WTC11 (cell line): ENCODE data around the gene ITPKB.

Experiments used
- CREB1 ChIP-seq: sonication (generic); formaldehyde crosslinking; IDR thresholded peaks from 2 replicates; pipeline ENCODE4 v1.8.0; 2023; ENCODE audit warnings: mild to moderate bottlenecking, missing genetic modification reagents
- CREM ChIP-seq: sonication (generic); formaldehyde crosslinking; IDR thresholded peaks from 2 replicates; pipeline ENCODE4 v1.8.1; 2022; ENCODE audit warnings: mild to moderate bottlenecking, missing genetic modification reagents, moderate library complexity
- CTCF ChIP-seq: fragments of 200-600 bp; IDR thresholded peaks from 2 replicates; pipeline ENCODE4 v1.8.0; 2022; ENCODE audit warnings: antibody characterized with exemption
- PREB ChIP-seq: sonication (generic); formaldehyde crosslinking; IDR thresholded peaks from 2 replicates; pipeline ENCODE4 v1.8.1; 2022; ENCODE audit warnings: mild to moderate bottlenecking, missing genetic modification reagents, moderate library complexity, borderline replicate concordance
- PRRX2 ChIP-seq: fragments of 250-450 bp; sonication (Bioruptor Pico); IDR thresholded peaks from 2 replicates; pipeline ENCODE4 v1.8.0; 2021; ENCODE audit warnings: mild to moderate bottlenecking
- SP1 ChIP-seq: sonication (generic); formaldehyde crosslinking; conservative IDR thresholded peaks from 2 replicates; pipeline ENCODE4 v1.8.1; 2022; ENCODE audit warnings: missing genetic modification reagents
- STAT6 ChIP-seq: sonication (generic); formaldehyde crosslinking; conservative IDR thresholded peaks from 2 replicates; pipeline ENCODE4 v1.8.1; 2023; ENCODE audit warnings: mild to moderate bottlenecking, low read depth, missing genetic modification reagents, moderate library complexity
- ZNF281 ChIP-seq: sonication (generic); formaldehyde crosslinking; IDR thresholded peaks from 2 replicates; pipeline ENCODE4 v1.8.0; 2023; ENCODE audit warnings: mild to moderate bottlenecking, missing genetic modification reagents

GRCh38 chr1:226603022-226603857 is 135.8 kb downstream of the ITPKB start:
- no peak for TF ChIP-seq ZNF281 (CRISPR knock-in tag)
- no peak for TF ChIP-seq CTCF
- no peak for TF ChIP-seq STAT6
- TF ChIP-seq CREM (CRISPR knock-in tag): no peak
- no peak for TF ChIP-seq PRRX2 (CRISPR knock-in tag)
- no peak for TF ChIP-seq PREB (CRISPR knock-in tag)
- TF ChIP-seq SP1 (CRISPR knock-in tag): no peak
- no peak for TF ChIP-seq CREB1 (CRISPR knock-in tag)
